Kidney (tissue), 22 donors: ENCODE data around the gene SPATA31C1. TPM values are rescaled to one million over a fixed set of nuclear protein-coding genes. Genes with fewer than 3 reads are reported as not detected.
"Not testable (repeated sequence)": the region's sequence is repeated elsewhere in the genome, so short reads cannot be mapped to it uniquely, and the experiment has no call there.

Source experiments
- DNase-seq, 5 donors: peaks; one replicate each; pipeline ENCODE4 v3.0.0-alpha.2; 2013 to 2020
- FAIRE-seq: peaks from 2 replicates; lab custom pipeline; 2012; peaks lifted over from hg19 to GRCh38; lab: Jason Lieb, UNC
- H3K27ac ChIP-seq, 2 donors: one replicate each; pipeline ENCODE4 v1.7.0; 2013; ENCODE audit warnings: low read depth in 2 of 2, low read length in 2 of 2, inconsistent platforms in 1 of 2
- H3K27me3 ChIP-seq: one replicate; pipeline ENCODE4 v1.7.1; 2013; ENCODE audit warnings: low read length, inconsistent platforms; ENCODE audit not compliant: control insufficient read depth, insufficient read depth
- H3K36me3 ChIP-seq, 3 donors: one replicate each; pipeline versions ENCODE4 v1.7.0 to v1.7.1; 2013; ENCODE audit warnings: low read length in 3 of 3, control low read depth in 1 of 3, inconsistent platforms in 1 of 3; ENCODE audit not compliant: insufficient read depth in 3 of 3, control insufficient read depth in 2 of 3
- H3K4me1 ChIP-seq, 3 donors: one replicate each; pipeline versions ENCODE4 v1.7.0 to v1.7.1; 2013; ENCODE audit warnings: low read length in 3 of 3, inconsistent platforms in 1 of 3, low read depth in 1 of 3; ENCODE audit not compliant: control insufficient read depth in 2 of 3, insufficient read depth in 2 of 3
- H3K4me3 ChIP-seq, 3 donors: one replicate each; pipeline versions ENCODE4 v1.7.0 to v1.8.1; 2013; ENCODE audit warnings: low read length in 3 of 3, control low read depth in 1 of 3, inconsistent platforms in 1 of 3
- H3K9ac ChIP-seq, 3 donors: one replicate each; pipeline versions ENCODE4 v1.7.0 to v1.7.1; 2013; ENCODE audit warnings: low read length in 3 of 3, control low read depth in 1 of 3, inconsistent platforms in 1 of 3
- H3K9me3 ChIP-seq, 3 donors: one replicate each; pipeline versions ENCODE4 v1.7.0 to v1.7.1; 2013; ENCODE audit warnings: low read length in 3 of 3, control low read depth in 1 of 3, inconsistent platforms in 1 of 3; ENCODE audit not compliant: control insufficient read depth in 2 of 3, insufficient read depth in 1 of 3
- CTCF ChIP-seq: IDR thresholded peaks from 3 replicates; pipeline ENCODE4 v1.5.1; 2012; ENCODE audit warnings: mild to moderate bottlenecking, moderate library complexity, borderline replicate concordance; ENCODE audit not compliant: insufficient read depth; ENCODE audit errors: extremely low read depth
- intact Hi-C: fragments of 100-400 bp; cut with DNase I; formaldehyde crosslinking; loops from one replicate; pipeline ENCODE4 v1.11.1; 2022
- long read RNA-seq, 10 donors: library from polyadenylated mRNA in 1 of 10; unstranded in 1 of 10; transcript quantifications; one replicate each; pipeline ENCODE4 v2.0.0 and lab custom pipeline, GENCODE V29; 2021 to 2026
- polyA plus RNA-seq: library from polyadenylated mRNA; stranded (reverse); fragments of 350-450 nt; fragmentation: Illumina TruSeq; extraction: RNeasy Lipid Tissue Mini Kit (QIAGEN cat#74804); gene quantifications from one replicate; pipeline ENCODE4 v1.2.3, GENCODE V29; 2014; ENCODE audit warnings: low read depth, low replicate concordance; ENCODE audit not compliant: insufficient read depth
- total RNA-seq: library from RNA; stranded (reverse); fragmentation: NEBNext Ultra II Directional; extraction: Animal tissue kit (Norgen Biotek cat#: 25700); gene quantifications from one replicate; pipeline ENCODE4 v1.2.1, GENCODE V29; 2021
- donor health status: control.
- donor health status: control.
- donor health status: control.
- donor health status: control.
- donor health status: control.
- donor health status: DM: yes; HTN: yes; CAD: no.
- donor health status: Normal renal cell carcinoma (clear cell type).

The SPATA31C1 gene
- total RNA-seq (not detected), polyA plus RNA-seq (not detected)
- long read RNA-seq, donor 1, result 0 reads
- long read RNA-seq, donor 2, result 0 reads
- long read RNA-seq, donor 3, result 0 reads
- long read RNA-seq, donor 4, result 0 reads
- long read RNA-seq, donor 5, result 0 reads
- long read RNA-seq, donor 6, result 0 reads
- long read RNA-seq, donor 7, result 0 reads
- long read RNA-seq, donor 8, result 0 reads
- long read RNA-seq, donor 9, result 0 reads
- long read RNA-seq, donor 10, result 0 reads

GRCh38 chr9:87917662-87918061, at the start of gene SPATA31C1:
Gene SPATA31C1 (plus strand): TSS chr9:87917962.
- H3K27me3 ChIP-seq, H3K4me1 ChIP-seq, FAIRE-seq, H3K36me3 ChIP-seq, intact Hi-C loops, H3K4me3 ChIP-seq, H3K9me3 ChIP-seq, H3K27ac ChIP-seq, DNase-seq, H3K9ac ChIP-seq: not testable (repeated sequence)

GRCh38 chr9:87868175-87868574, 49.6 kb upstream of the SPATA31C1 start:
- intact Hi-C loops, result no loop called here
- Histone ChIP-seq H3K4me3 (no peak overlapping the region), H3K27ac (no peak overlapping the region), H3K9ac (no peak overlapping the region), H3K36me3 (no peaks in the 10 kb centered on the region), H3K4me1 (no peaks in the 10 kb centered on the region), H3K9me3 (no peaks in the 10 kb centered on the region), H3K27me3 (no peaks in the 10 kb centered on the region)
- TF ChIP-seq CTCF, result no peak
- FAIRE-seq, result no peak
- DNase-seq, result peak in 1 of 5 donors; percentile 4

GRCh38 chr9:87868635-87869034, 49.1 kb upstream of the SPATA31C1 start:
- FAIRE-seq (no peak), DNase-seq (peak in 1 of 5 donors; percentile 5)
- no peak for TF ChIP-seq CTCF
- Histone ChIP-seq H3K4me3 (no peak overlapping the region), H3K9ac (no peak overlapping the region), H3K27me3 (no peaks in the 10 kb centered on the region), H3K9me3 (no peaks in the 10 kb centered on the region), H3K4me1 (no peaks in the 10 kb centered on the region), H3K36me3 (no peaks in the 10 kb centered on the region), H3K27ac (no peak overlapping the region)
- intact Hi-C loops, result no loop called here

GRCh38 chr9:87869082-87869481, 48.7 kb upstream of the SPATA31C1 start:
- Histone ChIP-seq H3K4me3 (no peak overlapping the region), H3K27ac (no peak overlapping the region), H3K4me1 (no peaks in the 10 kb centered on the region), H3K27me3 (no peaks in the 10 kb centered on the region), H3K9me3 (no peaks in the 10 kb centered on the region), H3K9ac (no peak overlapping the region), H3K36me3 (no peaks in the 10 kb centered on the region)
- no peak for TF ChIP-seq CTCF
- DNase-seq, result peak in 2 of 5 donors; percentile 8 to 31
- no peak for FAIRE-seq
- intact Hi-C loops, result no loop called here
